Hepatocyte (in vitro differentiated cells): Measurements from ENCODE around the gene MNT.

Experiments used
- CTCF ChIP-seq: fragments of 200-600 bp; sonication (generic); IDR thresholded peaks from 2 replicates; pipeline ENCODE4 v1.5.1; 2016; ENCODE audit warnings: antibody characterized with exemption, mild to moderate bottlenecking; ENCODE audit not compliant: poor library complexity
- EZH2 ChIP-seq: fragments of 200-600 bp; sonication (generic); IDR thresholded peaks from 2 replicates; pipeline ENCODE4 v1.6.1; 2016; ENCODE audit warnings: antibody characterized with exemption, mild to moderate bottlenecking, borderline replicate concordance

GRCh38 chr17:2362881-2363280 lies 38.0 kb downstream of the MNT start:
- TF ChIP-seq CTCF (no peak), EZH2 (no peak)
